Natural killer cell treated with Interleukin-12 subunit alpha and Interleukin-12 subunit beta and Interleukin-15 and Interleukin-18, amount 100 ng/mL, for 72 hours (primary cell): ENCODE results near the gene PALS2. TPM values are rescaled to one million over a fixed set of nuclear protein-coding genes. Genes with fewer than 3 reads are reported as not detected.

Source experiments
- ATAC-seq, 2 donors: fragments of 150-1000 bp; cut with Tn5 transposase in 1 of 2; sonication (Bioruptor Pico), chemical (Tn5 transposase) in 1 of 2; 2 replicates each; pipeline ENCODE4 v1.10.0; 2021
- DNase-seq: peaks from one replicate; pipeline ENCODE4 v3.0.0; 2022; ENCODE audit warnings: low spot score
- H3K27ac Mint-ChIP-seq, 2 donors: 1 replicate in 1 of 2; 2 replicates in 1 of 2; pipeline ENCODE4 v1.8.0; 2022; ENCODE audit warnings: mixed read lengths in 2 of 2, mild to moderate bottlenecking in 1 of 2, moderate library complexity in 1 of 2
- H3K27me3 Mint-ChIP-seq, 2 donors: 1 replicate in 1 of 2; 2 replicates in 1 of 2; pipeline ENCODE4 v1.8.0; 2022; ENCODE audit warnings: mixed read lengths in 2 of 2
- H3K36me3 Mint-ChIP-seq: one replicate; pipeline ENCODE4 v1.8.0; 2022; ENCODE audit warnings: mixed read lengths
- H3K4me1 Mint-ChIP-seq, 2 donors: 1 replicate in 1 of 2; 2 replicates in 1 of 2; pipeline ENCODE4 v1.8.0; 2022; ENCODE audit warnings: low read depth in 2 of 2, mixed read lengths in 2 of 2, mild to moderate bottlenecking in 1 of 2
- H3K4me3 Mint-ChIP-seq: one replicate; pipeline ENCODE4 v1.8.0; 2022; ENCODE audit warnings: mixed read lengths
- H3K9me3 Mint-ChIP-seq: 2 replicates; pipeline ENCODE4 v1.8.0; 2022; ENCODE audit warnings: mixed read lengths
- total RNA-seq, 2 donors: library from RNA; stranded (reverse); gene quantifications; one replicate each; pipeline ENCODE4 v1.2.3, GENCODE V29; 2022

The PALS2 gene
- total RNA-seq, 2 donors from 2014 or later = 12.7 to 13.7 TPM

DNA sequence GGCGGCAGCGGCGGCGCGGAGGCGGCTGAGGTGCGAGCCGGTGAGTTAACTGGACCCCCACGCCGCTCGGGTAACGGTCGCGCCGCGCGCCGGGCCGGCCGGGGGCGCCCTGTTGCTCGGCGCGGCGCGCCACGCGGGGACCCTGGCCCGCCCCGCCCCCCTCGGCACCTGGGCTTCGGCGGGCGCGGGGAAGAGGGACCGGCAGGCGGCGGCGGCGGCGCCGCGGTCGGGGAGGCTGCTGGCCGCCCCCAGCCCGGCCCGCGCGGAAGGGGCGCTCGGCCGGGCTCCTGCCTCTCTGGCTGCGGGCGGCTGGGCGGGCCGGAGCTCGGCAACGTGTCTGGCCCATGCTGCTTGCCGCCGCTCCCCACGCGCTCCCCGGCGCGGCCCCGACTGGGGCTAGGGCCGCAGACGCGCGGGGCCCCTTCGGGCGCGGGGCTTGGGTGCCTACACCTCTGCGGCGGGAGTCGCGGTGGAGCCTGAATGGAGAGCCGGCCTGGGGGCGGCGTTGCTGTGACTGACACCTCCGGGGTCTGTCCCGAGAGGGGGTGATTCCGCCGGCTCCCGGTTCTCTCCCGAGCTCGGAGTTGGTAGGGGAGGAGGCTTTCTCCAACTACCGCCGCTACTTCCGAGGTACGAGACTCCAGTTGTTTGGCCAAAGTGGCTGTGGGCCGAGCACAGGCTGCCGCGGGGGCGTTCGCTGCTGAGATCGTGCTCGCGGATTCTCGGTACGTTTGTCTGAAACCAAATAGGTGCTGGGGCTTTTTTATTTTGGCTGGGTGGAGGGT, 494 bp downstream of the PALS2 start:
- Mint-ChIP-seq H3K27me3 (peaks cover 17 to 26% of the 10 kb centered on the region in 2 donors), H3K9me3 (no peaks in the 10 kb centered on the region), H3K4me1 (peaks cover 21 to 29% of the 10 kb centered on the region in 2 donors), H3K4me3 (peak overlapping the region; percentile 90), H3K36me3 (no peaks in the 10 kb centered on the region), H3K27ac (peak overlapping the region; percentile 69 to 80)
- DNase-seq (peak; percentile 59), ATAC-seq (peak; percentile 52 to 69)

DNA sequence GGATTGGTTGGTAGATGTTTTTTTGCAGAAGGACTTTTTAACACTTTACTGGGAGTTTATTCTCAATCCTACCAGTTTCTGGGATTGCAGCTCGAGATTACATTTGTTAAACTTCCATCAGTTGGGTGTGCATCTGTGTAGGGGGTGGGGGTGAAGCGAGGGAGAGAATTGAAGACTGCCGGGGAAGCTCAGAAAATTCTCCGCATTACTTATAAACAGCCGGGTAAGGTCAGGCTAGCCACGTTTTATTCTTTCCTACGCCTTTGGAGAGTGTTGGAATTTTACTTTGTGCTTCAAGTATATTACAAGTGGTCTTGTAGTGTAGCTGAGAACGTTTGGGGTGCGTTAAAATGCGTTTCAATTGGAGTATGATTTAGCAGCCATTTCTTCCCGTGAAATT, 1.1 kb downstream of the PALS2 start:
- peaks cover 13 to 20% of the 10 kb centered on the region in 2 donors for H3K27me3 Mint-ChIP-seq
- no peak for ATAC-seq
- H3K27ac Mint-ChIP-seq = peak overlapping the region; percentile 69 to 80
- H3K4me1 Mint-ChIP-seq = peaks cover 21 to 29% of the 10 kb centered on the region in 2 donors
- H3K9me3 Mint-ChIP-seq = no peaks in the 10 kb centered on the region
- H3K36me3 Mint-ChIP-seq = no peaks in the 10 kb centered on the region
- H3K4me3 Mint-ChIP-seq = peak overlapping the region; percentile 90
- no peak for DNase-seq

DNA sequence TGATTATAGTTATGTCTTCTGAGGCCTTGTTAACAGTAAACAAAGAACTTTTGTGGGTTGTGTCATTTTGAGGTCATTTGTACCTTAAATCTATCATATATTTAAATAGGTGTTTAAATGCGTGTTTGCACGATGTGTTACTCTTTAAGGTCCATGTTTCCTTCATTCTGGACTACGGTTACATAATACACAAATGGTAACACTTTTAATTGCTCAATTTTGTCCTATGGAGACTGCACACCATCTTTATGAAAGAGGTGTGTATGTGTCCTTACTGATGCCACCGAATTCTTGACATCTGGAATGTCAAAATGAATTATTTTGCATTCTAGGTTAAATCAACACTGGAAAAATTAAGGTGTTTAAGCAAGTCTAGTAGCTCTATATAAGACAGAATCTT, 1.7 kb downstream of the PALS2 start:
- DNase-seq (no peak), ATAC-seq (no peak)
- Mint-ChIP-seq H3K9me3 (no peaks in the 10 kb centered on the region), H3K27ac (no peak overlapping the region), H3K36me3 (no peaks in the 10 kb centered on the region), H3K4me1 (peaks cover 21 to 29% of the 10 kb centered on the region in 2 donors), H3K4me3 (peak overlapping the region; percentile 90), H3K27me3 (peaks cover 7 to 14% of the 10 kb centered on the region in 2 donors)

DNA sequence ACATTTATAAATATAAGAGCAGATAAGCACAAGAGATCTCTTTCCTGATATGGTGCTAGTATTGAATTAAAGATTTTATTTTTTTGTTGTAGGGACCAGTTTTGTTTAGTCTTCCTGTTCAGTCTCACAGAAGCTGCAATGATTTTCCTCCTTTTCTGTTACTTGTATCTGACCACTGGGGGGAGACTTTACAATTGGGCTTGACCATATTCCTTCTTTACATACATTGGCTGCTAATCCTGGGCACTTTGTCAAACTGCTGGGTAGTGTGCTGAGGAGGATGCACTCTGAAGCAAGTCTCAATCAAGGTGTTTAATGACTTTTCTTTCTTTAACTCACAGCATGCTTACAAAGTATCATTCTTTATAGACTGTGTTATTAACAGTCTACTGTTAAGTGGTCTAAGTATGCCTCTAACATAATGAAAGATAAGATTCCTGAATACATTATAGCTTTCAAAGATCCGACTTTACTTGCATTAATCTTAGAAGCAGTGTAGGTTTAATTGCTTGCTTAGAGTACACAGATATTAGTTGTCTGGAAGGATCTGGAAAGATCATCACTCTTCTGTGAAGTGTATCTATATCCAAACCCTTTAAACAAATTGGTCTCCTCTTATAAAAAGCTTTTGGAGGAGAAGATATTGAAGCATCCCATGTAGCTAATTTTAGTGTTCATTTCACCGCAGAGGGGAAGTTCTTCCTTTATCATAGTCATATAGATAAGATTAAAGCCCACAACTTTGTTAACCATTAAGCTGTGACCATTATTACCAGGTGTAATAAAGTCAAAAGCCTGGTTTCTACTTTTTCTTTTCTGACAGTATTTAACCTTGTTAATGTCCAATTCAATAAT, 3.1 kb downstream of the PALS2 start:
- Mint-ChIP-seq H3K36me3 (no peaks in the 10 kb centered on the region), H3K4me1 (peaks cover 21 to 29% of the 10 kb centered on the region in 2 donors), H3K4me3 (peak overlapping the region; percentile 22), H3K9me3 (no peaks in the 10 kb centered on the region), H3K27ac (no peak overlapping the region), H3K27me3 (peaks cover 5 to 7% of the 10 kb centered on the region in 2 donors)
- DNase-seq = no peak
- no peak for ATAC-seq

DNA sequence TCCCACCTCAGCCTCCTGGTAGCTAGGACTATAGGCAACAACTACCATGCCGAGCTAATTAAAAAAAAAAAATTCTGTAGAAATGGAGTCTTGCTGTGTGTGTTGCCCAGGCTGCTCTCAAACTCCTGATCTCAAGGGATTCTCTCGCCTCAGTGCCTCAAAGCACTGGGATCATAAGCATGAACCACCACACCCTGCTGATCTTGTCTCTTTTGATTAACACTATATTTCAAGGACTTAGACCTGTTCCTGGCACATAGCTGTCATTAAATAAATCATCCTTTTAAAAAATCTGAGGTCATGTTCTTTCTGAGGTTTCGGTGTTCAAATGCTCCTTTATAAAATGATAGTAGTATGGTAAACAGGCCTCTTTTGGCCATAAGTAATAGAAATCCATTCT, 4.8 kb downstream of the PALS2 start:
- Mint-ChIP-seq H3K27ac (no peak overlapping the region), H3K4me1 (peaks cover 12 to 19% of the 10 kb centered on the region in 2 donors), H3K36me3 (no peaks in the 10 kb centered on the region), H3K4me3 (no peak overlapping the region), H3K9me3 (no peaks in the 10 kb centered on the region), H3K27me3 (peaks cover 5% of the 10 kb centered on the region in 2 donors)
- ATAC-seq (no peak), DNase-seq (no peak)

DNA sequence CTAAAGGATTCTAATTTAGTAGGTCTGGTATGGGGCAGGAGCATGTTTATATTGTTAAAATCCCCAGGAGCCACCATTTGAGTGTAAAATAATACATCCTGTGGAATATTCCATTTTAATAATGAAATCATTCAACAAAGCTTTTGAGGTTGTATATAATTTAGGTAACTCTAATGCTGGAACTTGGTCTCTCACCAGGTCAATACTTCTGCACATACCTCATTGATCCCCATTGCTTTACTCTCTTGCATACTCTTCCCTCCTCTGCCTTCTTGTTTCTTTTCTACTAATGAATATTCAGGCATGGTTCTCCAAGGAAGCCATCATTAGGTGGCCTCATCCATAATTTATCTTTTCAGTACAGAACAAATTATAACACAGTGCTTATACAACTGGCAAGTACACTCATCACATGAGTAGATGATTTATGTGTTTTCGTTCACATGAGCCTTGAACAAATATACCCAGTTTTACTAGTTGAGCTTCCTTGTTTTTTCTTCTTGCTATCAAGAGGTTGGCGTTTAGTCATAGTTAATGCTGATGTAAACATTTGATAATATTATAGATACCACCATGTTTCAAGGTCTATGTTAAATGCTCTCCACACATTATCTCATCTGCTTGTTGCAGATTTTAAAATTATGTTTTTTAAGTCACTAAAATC, 7.2 kb downstream of the PALS2 start:
- ATAC-seq (no peak), DNase-seq (no peak)
- Mint-ChIP-seq H3K4me3 (no peak overlapping the region), H3K36me3 (no peaks in the 10 kb centered on the region), H3K9me3 (no peaks in the 10 kb centered on the region), H3K27ac (no peak overlapping the region), H3K4me1 (peaks cover 4 to 7% of the 10 kb centered on the region in 2 donors), H3K27me3 (peaks cover 5% of the 10 kb centered on the region in 2 donors)

DNA sequence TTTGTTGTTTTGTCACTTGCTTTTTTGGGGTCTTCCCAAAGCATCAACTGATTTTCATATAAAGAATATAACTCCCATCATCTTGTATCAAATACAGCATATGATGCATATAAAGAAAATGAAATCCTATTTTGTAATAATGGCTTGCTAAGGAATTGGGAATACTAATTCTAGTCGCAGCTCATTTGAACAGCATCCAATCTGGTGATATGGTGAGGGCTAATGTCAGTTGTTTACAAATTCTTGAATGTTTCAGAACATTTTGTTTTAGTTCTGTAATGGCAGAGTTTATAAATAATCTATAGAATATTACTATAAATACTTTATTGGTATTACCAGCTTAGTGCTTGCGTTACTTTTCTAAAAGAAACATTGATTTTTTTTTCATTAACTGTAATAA, 8.9 kb downstream of the PALS2 start:
- Mint-ChIP-seq H3K4me3 (no peak overlapping the region), H3K4me1 (no peaks in the 10 kb centered on the region), H3K36me3 (no peaks in the 10 kb centered on the region), H3K27ac (no peak overlapping the region), H3K9me3 (no peaks in the 10 kb centered on the region), H3K27me3 (peaks cover 5 to 12% of the 10 kb centered on the region in 2 donors)
- DNase-seq (no peak), ATAC-seq (no peak)

DNA sequence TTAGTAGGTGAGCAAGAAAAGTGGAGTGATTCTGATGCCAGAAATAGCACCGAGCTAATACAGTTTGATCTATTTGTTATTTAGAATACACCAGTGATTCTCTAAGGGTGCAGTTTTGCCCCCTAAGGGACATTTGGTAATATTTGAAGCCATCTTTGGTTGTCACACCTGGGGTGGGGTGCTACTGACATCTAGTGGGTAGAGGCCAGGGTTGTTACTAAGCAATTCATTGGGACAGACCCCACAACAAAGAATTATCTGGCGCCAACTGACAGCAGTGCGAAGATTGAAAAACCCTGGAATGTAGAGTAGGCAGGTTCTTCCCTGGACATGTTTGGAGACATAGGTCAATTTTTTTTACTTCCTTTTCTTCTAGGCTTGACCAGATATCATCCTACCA, 14.6 kb downstream of the PALS2 start:
- Mint-ChIP-seq H3K9me3 (no peaks in the 10 kb centered on the region), H3K27ac (no peak overlapping the region)

DNA sequence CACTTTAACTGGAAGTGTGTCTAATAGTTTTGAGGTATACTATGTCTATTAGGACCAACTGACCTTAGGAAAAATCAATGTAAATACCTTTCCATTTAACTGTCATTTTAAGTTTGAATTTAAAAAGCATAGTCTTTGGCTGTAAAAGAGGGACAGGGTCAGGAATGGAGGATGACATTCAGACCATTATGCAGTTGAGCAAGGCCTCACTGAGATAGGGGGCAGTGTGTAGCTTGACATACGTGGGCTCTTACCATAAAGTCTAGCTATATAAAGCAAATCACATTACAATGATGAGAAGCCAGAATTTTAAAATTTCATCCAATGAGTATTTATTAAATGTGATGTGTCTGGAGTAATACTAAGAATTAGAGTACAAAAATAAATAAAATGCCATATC, 17.9 kb downstream of the PALS2 start:
- ATAC-seq (no peak), DNase-seq (no peak)
- Mint-ChIP-seq H3K4me1 (peaks cover 2 to 6% of the 10 kb centered on the region in 2 donors), H3K4me3 (no peak overlapping the region), H3K27me3 (peaks cover 0 to 5% of the 10 kb centered on the region in 2 donors), H3K9me3 (no peaks in the 10 kb centered on the region), H3K36me3 (no peaks in the 10 kb centered on the region), H3K27ac (no peak overlapping the region)

More for the DNA sequence above, 14.6 kb downstream of the PALS2 start:
- Mint-ChIP-seq H3K4me1 (peaks cover 2 to 6% of the 10 kb centered on the region in 2 donors), H3K36me3 (no peaks in the 10 kb centered on the region), H3K4me3 (no peak overlapping the region), H3K27me3 (peaks cover 0 to 7% of the 10 kb centered on the region in 2 donors)
- DNase-seq = no peak
- peak in 1 of 2 donors; percentile 56 for ATAC-seq

DNA sequence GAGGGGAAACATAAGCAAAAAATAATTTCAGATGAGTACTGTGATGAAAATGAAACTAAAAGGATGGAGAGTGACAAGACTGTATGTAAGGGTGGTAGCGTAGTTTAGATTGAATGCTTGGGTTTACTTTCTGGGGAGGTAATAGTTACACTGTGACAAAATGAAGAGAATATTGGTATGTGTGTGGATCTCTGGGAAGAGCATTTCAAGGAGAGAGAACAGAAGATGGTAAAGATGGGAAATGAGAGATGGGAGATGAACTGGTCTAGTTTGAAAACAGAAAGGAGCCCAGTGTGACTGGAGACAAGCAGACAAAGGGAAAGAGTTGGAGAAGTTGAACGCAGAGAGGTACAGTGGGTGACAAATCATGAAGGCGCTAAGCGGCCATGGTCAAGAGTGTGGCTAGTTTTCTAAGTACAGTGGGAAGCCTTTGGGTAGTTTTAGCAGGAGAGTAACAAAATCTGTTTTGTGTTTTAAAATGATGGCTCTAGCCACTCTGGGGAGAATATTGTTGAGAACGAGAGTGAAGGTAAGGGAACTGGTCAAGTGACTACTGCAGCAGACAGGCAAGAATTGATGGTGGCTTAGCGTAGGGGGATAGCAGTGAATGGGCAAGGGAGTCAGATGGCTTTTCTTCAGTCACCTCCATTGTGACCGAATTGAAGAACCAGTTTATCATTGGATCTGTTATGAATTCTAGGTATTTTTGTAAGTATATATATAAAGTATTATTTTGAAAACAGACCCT, 22.6 kb downstream of the PALS2 start:
- DNase-seq (peak; percentile 56), ATAC-seq (peak; percentile 75 to 81)
- H3K27me3 Mint-ChIP-seq = no peaks in the 10 kb centered on the region
- peaks cover 0 to 2% of the 10 kb centered on the region in 2 donors for H3K4me1 Mint-ChIP-seq
- no peak overlapping the region for H3K27ac Mint-ChIP-seq
- no peaks in the 10 kb centered on the region for H3K9me3 Mint-ChIP-seq
- H3K4me3 Mint-ChIP-seq = no peak overlapping the region
- no peaks in the 10 kb centered on the region for H3K36me3 Mint-ChIP-seq

DNA sequence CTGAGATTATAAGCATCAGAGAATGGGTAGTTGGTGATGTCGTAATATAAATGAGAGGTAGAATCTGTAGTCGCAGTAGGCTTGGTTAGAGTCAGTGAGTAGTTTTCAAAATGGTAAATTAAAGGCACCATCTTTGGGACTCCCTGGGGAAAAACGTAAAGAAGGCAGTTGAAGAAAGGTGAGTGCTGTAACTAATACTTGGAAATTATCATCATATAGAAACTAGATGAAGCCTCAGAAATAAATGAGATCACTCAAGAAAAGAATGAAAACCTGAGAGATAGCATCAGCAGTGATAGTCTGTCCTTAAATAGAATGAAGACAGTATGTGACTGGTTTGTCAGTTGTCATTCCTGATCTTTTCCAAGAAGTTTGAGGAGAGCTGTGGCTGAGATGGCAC, 23.8 kb downstream of the PALS2 start:
- ATAC-seq = peak in 1 of 2 donors; percentile 65
- Mint-ChIP-seq H3K9me3 (no peaks in the 10 kb centered on the region), H3K27me3 (no peaks in the 10 kb centered on the region), H3K36me3 (peaks cover 1% of the 10 kb centered on the region), H3K27ac (no peak overlapping the region), H3K4me3 (no peak overlapping the region), H3K4me1 (peaks cover 0 to 2% of the 10 kb centered on the region in 2 donors)
- no peak for DNase-seq

DNA sequence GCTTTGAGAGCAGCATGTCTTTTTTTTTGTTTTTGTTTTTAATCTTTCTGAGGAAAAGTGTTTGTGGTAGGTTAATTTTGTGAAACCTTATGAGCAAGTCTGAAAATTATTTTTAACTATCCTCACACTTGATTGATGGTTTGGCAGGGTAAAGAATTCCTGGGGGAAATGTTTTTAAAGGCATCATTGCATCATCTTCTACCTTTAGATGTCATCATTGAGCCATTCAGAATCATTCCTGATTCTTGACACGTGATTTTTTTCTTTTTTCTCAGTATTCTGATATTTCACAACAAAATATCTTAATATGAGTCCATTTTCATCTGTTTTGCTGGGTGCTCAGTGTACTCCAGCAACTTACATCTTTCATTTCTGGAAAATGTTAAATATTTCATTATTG, 28.3 kb downstream of the PALS2 start:
- Mint-ChIP-seq H3K4me1 (peaks cover 0 to 7% of the 10 kb centered on the region in 2 donors), H3K4me3 (no peak overlapping the region)

DNA sequence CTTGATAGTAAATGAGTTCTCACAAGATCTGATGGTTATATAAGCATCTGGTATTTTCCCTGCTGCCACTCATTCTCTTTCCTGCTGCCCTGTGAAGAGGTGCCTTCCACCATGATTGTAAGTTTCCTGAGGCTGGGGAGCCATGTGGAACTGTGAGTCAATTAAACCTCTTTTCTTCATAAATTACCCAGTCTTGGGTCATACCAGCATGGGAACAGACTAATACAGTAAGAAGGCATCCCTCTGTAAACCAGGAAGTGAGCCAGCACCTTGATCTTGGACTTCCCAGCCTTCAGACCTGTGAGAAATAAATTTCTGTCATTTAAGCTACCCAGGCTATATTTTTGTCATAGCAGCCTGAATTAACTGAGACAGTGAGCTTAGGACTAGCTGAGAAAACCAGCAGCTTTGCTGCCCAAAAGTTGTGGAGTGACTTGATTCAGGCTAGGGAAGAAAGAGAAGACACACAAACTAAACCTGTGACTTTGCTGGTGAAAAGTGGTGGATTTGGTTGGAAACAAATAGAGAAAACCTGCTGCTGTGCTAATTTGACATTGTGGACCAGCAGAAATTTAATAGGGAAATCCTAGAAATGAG, 29.7 kb downstream of the PALS2 start:
- Mint-ChIP-seq H3K9me3 (no peaks in the 10 kb centered on the region), H3K4me1 (peaks cover 0 to 7% of the 10 kb centered on the region in 2 donors), H3K27me3 (no peaks in the 10 kb centered on the region), H3K4me3 (no peak overlapping the region), H3K27ac (no peak overlapping the region), H3K36me3 (peaks cover 14% of the 10 kb centered on the region)
- ATAC-seq = no peak
- no peak for DNase-seq

More for the DNA sequence above, 28.3 kb downstream of the PALS2 start:
- H3K9me3 Mint-ChIP-seq = no peaks in the 10 kb centered on the region
- no peak for DNase-seq
- no peaks in the 10 kb centered on the region for H3K27me3 Mint-ChIP-seq
- no peak for ATAC-seq
- H3K27ac Mint-ChIP-seq = no peak overlapping the region
- H3K36me3 Mint-ChIP-seq = peaks cover 14% of the 10 kb centered on the region
